ENCODE data around the gene TTLL1. TPM values are rescaled to one million over a fixed set of nuclear protein-coding genes. Genes with fewer than 3 reads are reported as not detected.
"Not testable (repeated sequence)": the region's sequence is repeated elsewhere in the genome, so short reads cannot be mapped to it uniquely, and the experiment has no call there.

Gene TTLL1
- total RNA-seq, 1 donor from 2014 or later, result 46.9 TPM

DNA sequence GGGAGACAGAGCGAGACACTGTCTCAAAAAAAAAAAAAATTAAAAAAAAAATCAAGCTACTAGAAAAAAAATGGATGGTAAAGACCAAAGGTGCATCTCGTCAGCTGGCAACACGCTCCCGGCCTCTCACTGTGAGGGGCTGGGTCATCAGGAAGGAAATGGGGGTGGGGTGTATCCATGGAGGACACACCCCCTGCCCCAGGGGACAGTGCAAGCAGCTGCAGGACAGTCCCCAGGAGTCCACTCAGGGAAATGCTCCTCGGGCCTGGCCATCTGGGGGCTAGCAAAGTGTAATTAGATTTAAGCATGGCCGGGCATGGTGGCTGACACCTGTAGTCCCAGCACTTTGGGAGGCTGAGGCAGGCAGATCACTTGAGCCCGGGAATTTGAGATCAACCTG lies 23.1 kb downstream of the TTLL1 start:
- DNase-seq, result no peak

DNA sequence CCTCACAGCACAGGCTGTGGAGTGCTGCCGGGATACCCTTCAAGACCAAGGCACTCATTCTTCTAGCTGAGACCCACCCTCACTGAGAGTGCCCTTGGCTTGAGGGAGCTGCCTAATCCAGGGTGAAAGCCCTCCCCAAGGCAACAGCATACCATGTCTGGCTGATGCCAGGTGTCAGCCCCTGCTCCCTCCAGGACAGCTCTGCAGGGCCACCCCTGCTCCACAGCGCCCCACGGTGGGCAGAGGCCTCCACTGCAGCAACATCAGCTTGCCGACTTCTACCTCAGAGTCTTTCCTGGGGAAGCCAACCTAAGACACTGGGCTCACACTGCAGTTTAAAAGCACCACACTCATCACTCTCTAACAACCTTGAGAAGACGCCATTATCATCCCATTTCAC lies 29.0 kb downstream of the TTLL1 start:
- DNase-seq, result no peak

DNA sequence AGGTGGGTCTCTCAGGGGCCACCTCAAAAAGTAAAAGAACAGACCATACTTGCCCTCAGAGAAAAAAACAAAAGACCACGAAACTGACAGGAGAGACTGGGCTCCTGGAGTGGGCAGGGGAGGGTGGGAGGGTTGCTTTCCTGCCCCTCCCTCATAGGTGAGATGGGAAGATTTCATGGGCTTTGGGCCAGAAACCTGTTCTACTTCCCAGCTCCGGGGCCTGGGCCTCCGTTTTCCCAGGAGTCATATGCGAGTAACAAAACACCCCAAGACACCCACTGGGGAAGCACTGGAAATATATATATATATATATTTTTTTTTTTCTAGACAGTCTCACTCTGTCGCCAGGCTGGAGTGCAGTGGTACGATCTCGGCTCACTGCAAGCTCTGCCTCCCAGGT lies 31.6 kb downstream of the TTLL1 start:
- no peak for DNase-seq

DNA sequence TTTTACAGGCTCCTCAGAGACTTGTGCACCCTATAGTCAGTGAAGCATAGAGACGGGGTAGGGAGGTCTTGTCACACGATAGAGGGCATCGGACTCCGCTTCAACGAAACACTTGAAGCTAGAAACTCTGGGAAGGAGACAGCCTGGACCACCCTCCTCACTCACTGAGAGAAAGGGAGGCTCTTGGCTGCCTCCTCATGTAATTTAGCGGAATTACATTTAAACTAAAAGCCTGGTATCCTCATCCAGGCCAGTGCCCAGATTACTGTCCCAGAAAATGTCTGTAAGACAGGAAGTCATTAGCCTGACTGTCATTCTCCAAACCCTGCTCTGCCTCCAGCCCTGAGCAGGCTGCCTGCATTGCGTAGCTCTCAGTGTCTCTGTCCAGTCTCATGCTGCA lies 36.0 kb downstream of the TTLL1 start:
- no peak for DNase-seq

DNA sequence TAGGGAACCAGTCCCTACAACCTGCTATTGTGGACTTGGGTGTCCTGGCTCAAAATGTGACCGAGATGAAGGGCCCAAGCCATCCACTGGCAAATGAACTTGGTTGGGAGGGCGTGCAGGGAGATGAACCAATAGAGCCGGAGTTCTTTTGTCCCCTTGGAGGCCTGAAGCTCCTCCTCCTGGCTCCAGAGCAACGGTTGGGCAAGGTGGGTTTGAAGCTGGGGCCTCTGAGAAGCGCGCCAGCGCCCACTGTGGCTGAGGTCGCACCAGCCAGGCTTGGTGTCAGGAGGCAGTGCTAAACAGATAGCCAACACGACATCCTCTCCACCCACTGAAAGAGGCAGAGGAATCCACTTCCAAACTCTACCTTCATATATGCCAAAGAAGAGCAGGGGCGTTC lies 38.2 kb downstream of the TTLL1 start:
- no peak for DNase-seq

DNA sequence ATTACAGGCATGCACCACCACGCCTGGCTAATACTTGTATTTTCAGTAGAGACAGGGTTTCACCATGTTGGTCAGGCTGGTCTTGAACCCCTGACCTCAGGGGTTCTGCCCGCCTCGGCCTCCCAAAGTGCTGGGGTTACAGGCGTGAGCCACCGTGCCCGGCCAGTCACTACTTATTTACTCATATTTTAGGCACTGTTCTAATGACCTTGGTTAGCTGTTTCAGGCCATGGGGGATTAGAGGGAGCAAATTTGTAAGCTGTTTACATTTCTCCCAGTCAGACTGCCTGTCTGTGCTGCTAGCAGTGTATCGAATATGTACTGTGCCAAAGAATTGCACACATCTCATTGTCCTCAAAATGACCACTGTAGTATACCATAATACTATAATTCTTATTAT lies 41.6 kb downstream of the TTLL1 start:
- no peak for DNase-seq

DNA sequence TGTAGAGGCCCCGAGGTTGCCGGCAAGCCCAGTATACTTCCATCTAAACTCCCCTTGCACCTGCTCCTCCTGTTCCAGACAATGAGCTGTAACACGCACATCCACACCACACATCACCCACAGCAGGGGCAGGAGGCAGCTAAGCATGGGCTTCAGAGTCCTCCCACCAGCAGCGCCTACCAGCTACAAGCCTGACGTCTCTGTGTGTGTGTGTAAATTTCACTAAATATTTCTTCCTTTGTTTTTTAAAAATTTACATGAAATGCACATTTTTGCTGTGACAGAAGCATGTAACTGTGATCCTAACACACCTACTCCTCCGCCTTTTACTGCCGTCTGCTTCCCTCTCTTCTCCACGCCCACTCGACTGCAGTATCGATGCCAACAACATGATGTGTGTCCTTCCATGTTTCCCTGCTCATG lies 44.9 kb downstream of the TTLL1 start:
- no peak for DNase-seq

DNA sequence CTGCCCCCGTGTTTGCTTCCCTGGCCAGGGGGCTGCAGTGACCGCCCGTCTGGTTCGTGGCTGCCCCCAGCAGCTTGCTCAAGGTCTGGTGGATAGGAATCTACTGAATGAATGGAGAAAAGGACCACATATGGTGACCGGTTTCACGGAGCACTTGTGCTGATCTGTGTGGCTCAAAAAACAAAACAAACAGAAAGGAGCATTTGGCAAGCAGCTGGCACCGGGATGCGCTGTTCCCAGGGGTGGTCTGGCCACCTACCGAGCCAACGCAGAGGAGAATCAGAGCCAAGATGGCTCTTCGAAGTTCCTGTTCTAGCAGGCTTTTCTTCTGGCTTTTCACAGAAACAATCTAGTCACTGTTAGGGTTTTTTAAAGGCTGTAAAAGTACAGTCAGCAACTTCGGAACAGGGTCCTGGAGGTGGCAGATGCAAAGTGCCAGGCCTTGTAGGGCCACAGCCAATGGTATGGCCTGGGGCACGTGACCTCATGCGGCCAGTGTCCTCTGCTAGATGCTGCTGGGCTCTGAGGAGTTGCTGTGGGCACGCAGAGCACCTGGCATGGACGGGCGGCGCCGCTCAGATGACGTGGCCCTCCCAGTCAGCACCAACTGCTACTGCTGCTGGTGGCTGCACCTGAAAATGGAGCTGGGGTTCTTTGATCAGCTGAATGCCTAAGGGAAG lies 47.0 kb downstream of the TTLL1 start:
- DNase-seq, result no peak

DNA sequence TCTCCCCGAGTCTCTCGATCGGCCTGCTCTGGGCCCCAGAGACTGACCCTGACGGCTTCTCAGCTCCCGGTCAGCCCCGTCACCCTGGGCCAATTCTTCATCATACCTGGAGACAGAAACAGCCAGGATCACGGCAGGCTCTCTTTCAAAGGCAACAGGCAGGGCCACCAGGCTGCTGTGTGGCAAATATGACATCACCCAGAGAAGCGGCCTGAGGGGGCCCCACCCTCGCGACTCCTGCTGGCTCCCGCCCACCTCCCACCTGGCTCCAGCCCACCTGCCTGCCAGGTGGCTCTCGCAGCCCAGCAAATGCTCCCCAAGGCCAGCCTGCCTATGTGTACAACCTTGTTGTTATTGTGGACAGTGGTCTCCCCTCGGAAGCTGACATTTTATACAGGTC lies 49.4 kb downstream of the TTLL1 start:
- DNase-seq, result no peak

DNA sequence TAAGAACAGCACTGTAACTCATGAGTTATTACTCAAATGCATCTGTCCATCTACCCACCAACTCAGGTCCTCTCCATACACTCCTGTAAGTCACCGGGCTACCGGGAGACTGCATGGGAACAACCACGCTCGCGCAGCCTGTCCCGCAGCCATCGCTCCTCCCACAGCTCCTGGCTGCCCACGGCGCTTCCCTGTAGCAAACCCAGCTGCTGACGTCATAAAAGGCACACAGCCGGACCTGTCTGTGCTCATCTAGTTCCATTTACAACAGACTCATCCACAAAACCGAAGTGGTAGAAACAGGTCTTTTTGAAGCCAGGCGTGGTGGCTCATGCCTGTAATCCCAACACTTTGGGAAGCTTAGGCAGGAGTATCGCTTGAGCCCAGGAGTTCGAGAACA lies 50.9 kb downstream of the TTLL1 start:
- DNase-seq, result no peak

DNA sequence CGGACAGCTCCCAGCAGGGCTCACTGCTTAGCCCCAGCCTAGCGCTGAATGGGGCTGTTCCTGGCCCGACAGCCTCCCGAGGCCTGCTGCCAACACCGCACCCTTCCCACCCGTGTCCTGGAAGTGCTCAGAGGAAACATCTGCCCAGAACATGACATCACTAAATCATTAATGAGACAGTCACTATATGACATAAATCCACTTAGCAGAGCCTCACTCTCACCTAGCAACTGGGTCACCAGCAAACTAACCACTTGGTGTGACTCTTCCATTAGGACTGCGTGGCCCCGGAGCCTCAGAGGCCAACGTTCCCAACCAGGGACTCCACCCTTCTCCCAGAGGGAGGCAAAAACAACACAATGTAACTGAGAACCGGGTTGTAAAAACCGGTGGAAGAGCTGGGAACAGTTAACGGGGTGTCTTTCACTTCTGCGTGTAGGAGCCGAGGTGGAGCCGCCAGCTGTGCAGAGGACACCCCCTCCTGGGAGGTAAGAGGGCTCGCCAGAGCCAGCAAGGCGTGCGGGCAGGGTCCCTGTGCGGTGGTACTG lies 52.8 kb downstream of the TTLL1 start:
- DNase-seq, result no peak

DNA sequence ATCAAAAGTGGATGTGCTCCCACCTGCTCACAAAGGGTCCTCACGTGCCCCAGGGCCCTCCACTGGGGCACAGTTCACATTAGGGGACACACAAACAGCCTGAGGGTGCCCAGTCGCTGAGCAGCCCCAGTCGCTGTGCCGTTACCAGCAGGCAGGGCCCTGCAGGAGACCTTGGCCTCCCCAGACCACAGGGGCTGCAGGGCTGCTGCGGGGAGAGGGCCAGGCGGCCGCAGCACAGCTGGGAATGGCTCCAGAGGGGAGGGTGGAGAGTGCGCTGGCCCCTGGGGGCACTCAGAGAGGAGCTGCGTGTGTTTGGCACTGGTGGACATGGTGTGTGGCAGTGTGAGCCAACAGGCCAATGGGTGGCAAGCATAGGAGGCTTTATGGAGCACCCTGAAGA lies 53.9 kb downstream of the TTLL1 start:
- DNase-seq, result no peak

DNA sequence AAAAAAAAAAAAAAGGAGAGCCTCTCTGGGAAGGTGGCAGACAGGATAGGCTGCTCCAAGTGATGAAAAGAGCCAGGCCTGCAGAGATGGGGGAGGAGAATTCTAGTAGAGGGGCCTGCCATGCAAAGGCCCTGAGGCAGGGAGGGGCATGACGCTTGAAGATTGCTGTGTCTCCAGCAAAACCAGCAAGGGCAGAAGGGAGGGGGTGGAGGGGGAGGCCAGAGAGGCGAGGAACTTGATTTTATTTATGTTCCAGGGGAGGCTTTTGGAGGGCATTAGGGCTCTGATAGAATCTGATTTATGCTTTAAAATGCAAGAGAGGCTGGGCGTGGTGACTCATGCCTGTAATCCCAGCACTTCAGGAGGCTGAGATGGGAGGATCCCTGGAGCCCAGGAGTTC lies 57.6 kb downstream of the TTLL1 start:
- no peak for DNase-seq

DNA sequence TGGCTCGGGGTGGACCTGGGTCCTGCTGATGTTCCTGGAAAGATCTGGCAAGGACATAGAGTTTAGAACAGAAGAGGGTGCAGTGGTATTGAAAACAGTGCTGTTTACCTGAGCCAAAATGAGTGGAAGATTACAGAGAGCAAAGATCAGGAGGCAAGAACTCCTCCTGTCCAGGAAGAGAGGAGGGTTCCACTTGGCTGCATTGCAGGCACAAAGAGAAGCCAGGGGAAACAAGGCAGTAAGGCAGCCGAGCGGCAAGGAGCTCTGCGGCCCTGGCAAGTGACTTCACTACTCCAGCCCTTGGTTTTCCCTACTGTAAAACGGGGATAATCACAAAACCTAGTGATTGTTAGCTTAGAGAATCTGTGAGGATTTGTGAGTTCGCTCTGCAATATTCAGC lies 70.6 kb downstream of the TTLL1 start:
- DNase-seq, result no peak

DNA sequence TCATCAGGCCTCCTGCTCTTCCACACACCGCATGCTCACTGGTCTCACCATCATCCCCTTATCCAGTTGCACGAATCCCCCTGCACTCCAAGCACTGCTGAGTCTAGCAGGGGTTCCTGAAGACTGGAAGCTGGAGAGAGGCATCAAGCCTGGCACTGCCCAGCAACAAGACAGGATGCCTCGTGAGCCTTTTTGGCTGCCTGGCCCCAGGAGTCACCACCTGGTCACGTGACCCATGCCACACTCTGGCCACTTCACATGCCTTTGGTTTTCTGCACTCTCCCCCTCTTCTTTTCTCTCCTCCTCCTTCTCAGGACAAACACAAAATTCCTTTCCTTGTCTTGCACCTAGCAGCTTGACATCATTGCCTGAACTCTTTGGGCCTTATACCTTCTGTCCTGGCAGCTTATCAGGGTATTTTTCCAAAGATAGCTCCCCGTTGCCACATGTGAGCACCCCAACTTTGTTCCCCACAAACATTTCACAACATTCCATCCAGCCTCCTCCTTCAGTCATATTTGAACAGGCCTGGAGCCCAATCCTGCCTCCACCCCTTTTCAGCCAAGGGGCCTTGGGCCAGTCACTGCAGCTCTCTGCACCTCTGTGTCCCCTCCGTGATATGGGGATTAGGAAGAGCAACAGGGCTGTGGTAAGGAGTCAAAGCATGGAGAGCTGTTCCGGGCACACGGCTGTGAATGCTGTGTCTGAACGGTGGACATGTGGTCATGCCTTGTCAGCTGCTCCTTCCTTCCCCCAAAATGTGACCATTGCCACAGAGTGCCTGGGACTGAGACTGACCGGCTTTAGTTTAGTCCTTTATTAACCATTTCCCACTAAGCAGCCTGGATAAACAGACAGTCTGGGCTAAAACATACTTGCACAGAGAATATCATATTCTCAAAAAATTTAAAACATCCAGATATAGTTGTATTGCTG lies 71.4 kb downstream of the TTLL1 start:
- no peak for DNase-seq

DNA sequence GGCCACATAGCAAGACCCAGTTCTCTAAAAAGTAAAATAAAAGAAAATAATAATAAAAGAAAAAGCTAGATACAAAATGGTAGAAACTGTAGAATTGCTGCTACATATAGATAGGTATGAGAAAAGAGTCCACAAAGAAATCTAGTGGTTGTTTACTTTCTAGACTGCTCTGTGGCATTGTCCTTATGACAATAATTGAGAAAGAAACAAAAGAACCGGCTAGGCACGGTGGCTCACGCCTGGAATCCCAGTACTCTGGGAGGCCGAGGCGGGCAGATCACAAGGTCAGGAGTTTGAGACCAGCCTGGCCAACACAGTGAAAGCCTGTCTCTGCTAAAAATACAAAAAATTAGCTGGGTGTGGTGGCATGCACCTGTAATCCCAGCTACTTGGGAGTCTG lies 73.0 kb downstream of the TTLL1 start:
- not testable (repeated sequence) for DNase-seq

DNA sequence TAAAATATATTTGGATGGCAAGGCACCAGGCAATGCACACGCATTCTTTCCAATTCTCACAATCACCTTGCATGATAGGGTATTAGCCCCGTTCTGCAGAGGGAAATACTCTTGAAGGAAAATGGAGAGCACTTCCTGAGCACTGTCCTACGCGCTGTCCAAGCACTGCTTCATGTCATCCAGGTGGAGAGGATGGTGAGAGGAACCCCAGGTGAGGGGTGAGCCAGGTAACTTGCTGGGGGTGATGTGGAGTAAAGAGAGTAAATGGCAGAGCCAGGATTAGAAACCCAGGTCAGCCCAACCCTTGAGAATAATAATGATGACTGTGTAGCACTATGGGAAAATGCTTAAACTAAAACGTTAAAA lies 73.5 kb downstream of the TTLL1 start:
- no peak for DNase-seq

DNA sequence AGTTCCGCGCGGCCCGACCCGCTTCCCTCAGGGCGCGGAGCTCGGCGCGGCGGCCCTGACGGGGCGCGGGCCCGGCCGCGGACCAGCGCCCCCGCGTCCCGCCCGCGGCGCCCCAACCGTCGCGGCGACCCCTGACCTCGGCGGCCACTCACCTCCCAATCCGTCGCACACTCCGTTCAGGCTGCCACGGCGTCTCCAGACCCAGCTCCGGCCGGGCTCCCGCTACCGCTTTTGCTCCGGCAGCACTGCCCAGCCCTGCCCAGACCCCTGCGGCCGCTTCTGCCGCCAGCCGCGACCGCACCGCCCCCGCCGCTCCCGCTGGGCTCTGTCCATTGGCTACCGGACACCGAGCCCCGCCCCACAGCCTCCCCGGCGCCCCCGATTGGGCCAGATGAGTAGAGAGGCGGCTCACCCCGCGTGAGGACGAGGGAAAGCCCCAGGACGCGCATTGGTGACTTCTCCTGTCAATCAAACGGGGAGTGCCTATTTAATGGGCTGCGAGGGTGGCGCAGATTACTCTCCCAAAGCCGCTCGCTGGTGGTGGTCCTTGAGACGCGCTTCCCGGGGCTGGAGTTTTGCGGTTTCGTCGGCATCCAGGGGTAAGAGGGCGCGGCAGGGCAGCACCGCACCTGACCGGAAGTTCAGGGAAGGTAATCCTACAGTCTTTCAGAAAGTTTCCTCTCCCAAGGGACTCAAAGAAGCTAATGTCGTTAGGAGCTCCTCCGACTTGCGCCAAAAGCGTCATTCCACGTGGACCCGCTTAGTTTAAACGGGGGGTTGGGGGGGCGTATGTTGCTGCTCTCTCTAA lies 74.1 kb downstream of the TTLL1 start, which contains the start of gene PACSIN2:
Gene PACSIN2, minus strand, starts transcription at position 281 of the 808 bp plus-strand sequence. CDS start 103,069 bp downstream, outside the sequence.
- peak; percentile 98 for DNase-seq

DNA sequence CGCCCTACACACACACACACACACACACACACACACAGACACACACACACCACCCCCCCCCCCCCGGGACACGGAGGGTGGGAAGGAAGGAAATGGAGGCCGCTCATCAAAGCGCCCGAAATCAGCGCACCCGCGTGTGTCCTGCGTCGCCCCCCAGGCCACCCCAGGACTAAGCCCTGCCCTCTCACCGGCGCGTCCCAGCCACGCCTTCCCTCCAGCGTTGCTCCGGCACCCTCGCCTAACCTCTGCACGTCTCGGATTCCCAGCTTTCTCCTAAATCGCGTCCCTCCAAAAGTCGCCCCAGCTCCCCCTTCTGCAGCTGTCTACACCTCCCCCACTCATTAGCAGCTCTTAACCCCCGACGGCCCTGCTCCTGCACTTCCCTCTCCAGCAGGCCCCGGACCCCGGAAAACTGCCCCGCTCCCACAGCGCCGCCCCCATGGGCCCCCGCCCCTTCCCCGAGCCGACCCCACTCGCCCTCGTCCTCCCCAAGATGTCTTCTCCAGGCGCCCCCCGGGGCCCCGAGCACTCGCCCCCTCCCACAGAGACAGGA lies 74.8 kb downstream of the TTLL1 start:
- DNase-seq, result no peak

DNA sequence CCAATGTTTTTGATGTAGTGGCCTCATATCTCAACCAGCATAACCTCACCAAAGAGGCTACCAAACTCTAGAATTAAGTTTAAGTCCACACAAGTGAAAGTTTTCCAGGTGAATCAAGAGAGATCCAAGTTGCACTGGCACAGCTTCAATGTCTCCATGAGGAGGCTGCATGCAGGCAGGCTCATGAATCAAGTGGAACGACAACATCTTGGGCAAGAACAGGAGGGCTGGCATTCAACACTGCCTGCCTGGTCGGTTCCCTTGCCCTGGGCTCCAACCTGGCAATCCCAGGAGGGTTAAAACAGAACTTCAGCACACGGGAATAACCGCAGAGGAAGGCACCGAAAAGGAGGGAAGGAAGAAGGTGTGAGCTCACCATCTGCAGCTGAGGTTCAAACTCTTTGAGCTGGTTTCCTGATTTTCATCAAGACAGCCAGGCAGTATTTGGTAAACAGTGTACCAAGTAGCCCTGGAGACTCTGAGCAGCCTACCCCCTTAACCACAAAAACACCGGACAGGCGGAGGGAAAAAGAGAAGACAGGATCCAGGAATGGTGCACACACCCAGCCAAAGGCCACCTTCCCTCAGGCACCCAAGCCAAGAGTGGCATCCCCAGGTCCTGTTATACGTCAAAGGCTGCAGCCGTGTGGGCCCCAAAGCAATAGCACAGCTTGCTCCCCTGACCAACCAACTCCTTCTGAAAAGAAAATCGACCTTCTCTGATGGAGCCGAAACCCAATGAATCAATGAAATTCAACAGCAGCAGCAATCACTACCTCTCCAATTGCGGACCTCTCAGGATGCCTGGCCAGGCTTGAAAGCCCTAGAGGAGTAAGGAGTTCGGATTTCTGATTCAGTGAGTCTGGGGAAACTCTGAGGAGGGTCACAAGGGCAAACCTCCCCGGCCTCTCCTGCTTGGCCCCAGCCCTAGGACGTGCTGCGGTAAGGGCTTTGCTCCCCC lies 75.6 kb downstream of the TTLL1 start:
- no peak for DNase-seq

DNA sequence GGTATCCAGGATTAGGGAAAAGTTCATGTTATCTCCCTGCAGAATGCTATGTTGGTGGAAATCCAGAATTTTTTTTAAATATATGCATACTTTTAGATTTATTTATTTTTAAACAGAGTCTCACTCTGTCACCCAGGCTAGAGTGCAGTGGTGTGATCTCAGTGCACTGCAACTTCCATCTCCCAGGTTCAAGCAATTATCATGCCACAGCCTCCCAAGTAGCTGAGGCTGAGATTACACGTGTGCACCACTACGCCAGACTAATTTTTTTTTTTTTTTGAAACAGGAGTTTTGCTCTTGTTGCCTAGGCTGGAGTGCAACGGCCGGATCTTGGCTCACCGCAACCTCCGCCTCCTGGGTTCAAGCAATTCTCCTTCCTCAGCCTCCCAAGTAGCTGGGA lies 76.8 kb downstream of the TTLL1 start:
- no peak for DNase-seq
